HCT116 (cell line): ENCODE data around the gene TYROBP. TPM values are rescaled to one million over a fixed set of nuclear protein-coding genes. Genes with fewer than 3 reads are reported as not detected.

ENCODE experiments used
- ATAC-seq: fragments of 200-7000 bp; cut with Tn5 transposase; 2 replicates; pipeline ENCODE4 v1.9.1; 2020; ENCODE audit warnings: mild to moderate bottlenecking, moderate library complexity
- BruUV-seq: library from RNA; stranded (reverse); fragments of 400-500 nt; replicated peaks from 2 replicates; lab custom pipeline; 2021; lab: Mats Ljungman, UMichigan
- CTCF ChIA-PET: fragments of 300-600 bp; sonication (Branson Sonifier 250); formaldehyde crosslinking; loops from one replicate; lab custom pipeline; 2021; ENCODE audit warnings: antibody characterized with exemption; lab: Charles Lee
- POLR2A ChIA-PET: fragments of 300-600, 350-600 bp; sonication (Branson Sonifier 250); formaldehyde crosslinking; loops from one replicate; lab custom pipeline; 2021; ENCODE audit warnings: antibody characterized with exemption; lab: Charles Lee
- RAD21 ChIA-PET, 2 experiments: fragments of 300-600 bp; sonication (Branson Sonifier 250); formaldehyde crosslinking; loops; one replicate each; lab custom pipeline; 2023; ENCODE audit warnings: low total read pairs in 2 of 2; ENCODE audit not compliant: uncharacterized antibody in 2 of 2, unreplicated experiment in 2 of 2, low non-redundant PET in 1 of 2; lab: Charles Lee
- DNase-seq: peaks from one replicate; pipeline ENCODE4 v3.0.0-alpha.2; 2010; ENCODE audit warnings: low read depth, low spot score
- H2AFZ ChIP-seq: fragments of 200-600 bp; shearing (Covaris generic), sonication (generic); 2 replicates; pipeline ENCODE4 v1.6.1; 2017; ENCODE audit warnings: low read depth, mixed run types, mixed read lengths, antibody characterized with exemption, low read length; ENCODE audit not compliant: poor library complexity, severe bottlenecking
- H3K27ac ChIP-seq: 2 replicates; pipeline ENCODE4 v1.5.1; 2012; ENCODE audit warnings: low read depth, low read length
- H3K27me3 ChIP-seq: fragments of 200-600 bp; sonication (generic); 2 replicates; pipeline ENCODE4 v1.6.1; 2016; ENCODE audit warnings: mixed run types, low read length, mixed read lengths; ENCODE audit not compliant: insufficient read depth
- H3K36me3 ChIP-seq, 2 experiments: fragments of 200-500 bp in 1 of 2; fragments of 200-600 bp in 1 of 2; sonication (Bioruptor generic) in 1 of 2; sonication (generic) in 1 of 2; 2 replicates each; pipeline versions ENCODE4 v1.5.1 to v1.6.1; 2014 to 2016; ENCODE audit warnings: low read length in 2 of 2, inconsistent platforms in 1 of 2, mixed read lengths in 1 of 2, mixed run types in 1 of 2; ENCODE audit not compliant: insufficient read depth in 2 of 2, control insufficient read depth in 1 of 2
- H3K4me1 ChIP-seq, 2 experiments: fragments of 200-600 bp in 1 of 2; sonication (generic) in 1 of 2; 2 replicates each; pipeline versions ENCODE4 v1.5.1 to v1.6.1; 2012 to 2017; ENCODE audit warnings: low read length in 2 of 2, inconsistent platforms in 1 of 2, mild to moderate bottlenecking in 1 of 2, mixed read lengths in 1 of 2, mixed run types in 1 of 2, moderate library complexity in 1 of 2; ENCODE audit not compliant: insufficient read depth in 2 of 2, control insufficient read depth in 1 of 2
- H3K4me2 ChIP-seq: fragments of 200-600 bp; sonication (generic); 2 replicates; pipeline ENCODE4 v1.6.1; 2017; ENCODE audit warnings: mixed run types, low read length, mixed read lengths
- H3K4me3 ChIP-seq, 2 experiments: fragments of 200-600 bp in 1 of 2; sonication (generic) in 1 of 2; replicated peaks in 1 of 2; 2 replicates each; pipeline ENCODE4 v1.5.1; 2011 to 2016; ENCODE audit warnings: low read length in 2 of 2, control low read depth in 1 of 2, low read depth in 1 of 2, mild to moderate bottlenecking in 1 of 2, mixed read lengths in 1 of 2, mixed run types in 1 of 2
- H3K79me2 ChIP-seq: fragments of 200-600 bp; sonication (generic); 2 replicates; pipeline ENCODE4 v1.6.1; 2017; ENCODE audit warnings: mild to moderate bottlenecking, mixed run types, low read length, moderate library complexity, mixed read lengths; ENCODE audit not compliant: insufficient read depth
- H3K9ac ChIP-seq: fragments of 200-600 bp; sonication (generic); 2 replicates; pipeline ENCODE4 v1.6.1; 2016; ENCODE audit warnings: low read length, mixed read lengths
- H3K9me2 ChIP-seq: fragments of 200-600 bp; sonication (generic), shearing (Covaris generic); 2 replicates; pipeline ENCODE4 v1.6.1; 2017; ENCODE audit warnings: mixed run types, mild to moderate bottlenecking, moderate library complexity; ENCODE audit not compliant: insufficient read depth
- H3K9me3 ChIP-seq, 2 experiments: fragments of 200-500 bp in 1 of 2; fragments of 200-600 bp in 1 of 2; sonication (Bioruptor generic) in 1 of 2; sonication (generic) in 1 of 2; 2 replicates each; pipeline ENCODE4 v1.6.1; 2014 to 2017; ENCODE audit warnings: low read length in 2 of 2, mixed read lengths in 2 of 2, inconsistent platforms in 1 of 2, low read depth in 1 of 2, mild to moderate bottlenecking in 1 of 2, mixed run types in 1 of 2, moderate library complexity in 1 of 2; ENCODE audit not compliant: control insufficient read depth in 1 of 2, insufficient read depth in 1 of 2
- H4K20me1 ChIP-seq: fragments of 200-600 bp; sonication (generic), shearing (Covaris generic); 2 replicates; pipeline ENCODE4 v1.6.1; 2017; ENCODE audit warnings: mixed run types, mild to moderate bottlenecking, moderate library complexity; ENCODE audit not compliant: insufficient read depth
- SIN3A ChIP-seq: IDR thresholded peaks from 2 replicates; pipeline ENCODE4 v1.6.1; 2012; ENCODE audit warnings: low read depth
- SRF ChIP-seq: IDR thresholded peaks from 2 replicates; pipeline ENCODE4 v1.6.1; 2012; ENCODE audit warnings: low read depth
- intact Hi-C: fragments of 100-400 bp; cut with micrococcal nuclease; formaldehyde crosslinking; loops from 2 replicates; pipeline ENCODE4 v1.10.0; 2022
- total RNA-seq: library from RNA; stranded (reverse); gene quantifications from one replicate; pipeline ENCODE4 v1.2.1, GENCODE V29; 2021; ENCODE audit not compliant: unreplicated experiment

Gene TYROBP
- total RNA-seq, 1 experiment from 2014 or later = 0.49 TPM

GRCh38 chr19:35902870-35903475, 5.1 kb downstream of the TYROBP start:
- POLR2A ChIA-PET = no interaction called here
- DNase-seq (no peak), ATAC-seq (no peak)
- Histone ChIP-seq H4K20me1 (no peaks in the 10 kb centered on the region), H3K36me3 (peaks cover 0 to 6% of the 10 kb centered on the region in 2 experiments; a peak in 1 of 4 replicates), H3K79me2 (peaks cover 23% of the 10 kb centered on the region), H3K9ac (peak overlapping the region; percentile 59), H3K9me2 (no peaks in the 10 kb centered on the region), H2AFZ (no peak overlapping the region), H3K4me2 (peak overlapping the region; percentile 89), H3K27me3 (no peaks in the 10 kb centered on the region), H3K27ac (peak overlapping the region; percentile 60; the same call in 1 of the 2 replicates), H3K4me1 (peaks cover 22 to 60% of the 10 kb centered on the region in 2 experiments), H3K9me3 (no peaks in the 10 kb centered on the region), H3K4me3 (peak overlapping the region; percentile 41 to 53)
- RAD21 ChIA-PET = no interaction called here
- intact Hi-C loops = no loop called here
- TF ChIP-seq SIN3A = no peak
- CTCF ChIA-PET = interaction anchor here (1.6 kb wide), 1 partner anchor 28 kb away, joined by 4 read pairs; no protein-coding TSS in a partner anchor
- BruUV-seq = no TSS peak

GRCh38 chr19:35901854-35902661, 6.0 kb downstream of the TYROBP start, which contains the start of gene HCST:
HCST (plus strand) TSS chr19:35902529; CDS start chr19:35902594, 65 bp downstream.
- no peak for ATAC-seq
- Histone ChIP-seq H3K9ac (peak within 1 kb of the TSS; percentile 59), H4K20me1 (no peaks in the 10 kb centered on the region), H3K36me3 (peaks cover 0 to 15% of the 10 kb centered on the region in 2 experiments; a peak in 1 of 4 replicates), H3K79me2 (peaks cover 31% of the 10 kb centered on the region), H3K4me1 (peaks cover 22 to 58% of the 10 kb centered on the region in 2 experiments), H3K9me2 (no peaks in the 10 kb centered on the region), H2AFZ (no peak within 1 kb of the TSS), H3K27ac (peak within 1 kb of the TSS; percentile 60; the same call in 1 of the 2 replicates), H3K9me3 (no peaks in the 10 kb centered on the region), H3K27me3 (no peaks in the 10 kb centered on the region), H3K4me2 (peak within 1 kb of the TSS; percentile 91), H3K4me3 (peak within 1 kb of the TSS; percentile 41 to 53)
- ChIA-PET RAD21 (no interaction called here), CTCF (no interaction called here), POLR2A (no interaction called here)
- no TSS peak for BruUV-seq
- DNase-seq = no peak
- TF ChIP-seq SRF = no peak
- intact Hi-C loops = no loop called here
